IMR-90 (cell line): ENCODE measurements around the gene SLC22A5. TPM values are rescaled to one million over a fixed set of nuclear protein-coding genes. Genes with fewer than 3 reads are reported as not detected.

Source experiments
- ATAC-seq: fragments of 200-7000 bp; cut with Tn5 transposase; 2 replicates; pipeline ENCODE4 v1.9.1; 2020; ENCODE audit warnings: low read depth, mild to moderate bottlenecking, moderate library complexity
- BruUV-seq: library from RNA; stranded (reverse); fragments of 400-500 nt; replicated peaks from 2 replicates; lab custom pipeline; 2021; lab: Mats Ljungman, UMichigan
- CTCF ChIA-PET: fragments of 300-600 bp; formaldehyde crosslinking; extraction: SDS; loops from one replicate; lab custom pipeline; 2021; ENCODE audit warnings: antibody characterized with exemption; lab: Yijun Ruan, JAX
- POLR2A ChIA-PET: fragments of 300-600 bp; sonication (Branson Sonifier 250); formaldehyde crosslinking; loops from one replicate; lab custom pipeline; 2022; ENCODE audit warnings: antibody characterized with exemption; ENCODE audit not compliant: unreplicated experiment; lab: Charles Lee
- DNase-seq: peaks from one replicate; pipeline ENCODE4 v3.0.0; 2013
- H2AFZ ChIP-seq: replicated peaks from 2 replicates; pipeline ENCODE3; 2013; ENCODE audit warnings: low read length, mild to moderate bottlenecking; ENCODE audit not compliant: poor library complexity
- H2AK5ac ChIP-seq: 2 replicates; pipeline ENCODE4 v1.6.1; 2013; ENCODE audit warnings: low read depth, low read length, inconsistent platforms
- H2AK9ac ChIP-seq: replicated peaks from 2 replicates; pipeline ENCODE3; 2013; ENCODE audit warnings: mild to moderate bottlenecking, low read depth, low read length, moderate library complexity; ENCODE audit not compliant: poor library complexity
- H2BK120ac ChIP-seq: 2 replicates; pipeline ENCODE4 v1.6.1; 2013; ENCODE audit warnings: low read depth, low read length, inconsistent platforms
- H2BK15ac ChIP-seq: 3 replicates; pipeline ENCODE4 v1.6.1; 2013; ENCODE audit warnings: low read depth, low read length, inconsistent platforms
- H2BK20ac ChIP-seq: 2 replicates; pipeline ENCODE4 v1.6.1; 2013; ENCODE audit warnings: low read depth, mild to moderate bottlenecking, inconsistent platforms, low read length, moderate library complexity
- H2BK5ac ChIP-seq: 2 replicates; pipeline ENCODE4 v1.6.1; 2013; ENCODE audit warnings: mild to moderate bottlenecking, low read depth, low read length, inconsistent platforms; ENCODE audit not compliant: poor library complexity, severe bottlenecking
- H3K14ac ChIP-seq: replicated peaks from 2 replicates; pipeline ENCODE4 v1.6.1; 2013; ENCODE audit warnings: low read depth, low read length, inconsistent platforms
- H3K18ac ChIP-seq: 2 replicates; pipeline ENCODE4 v1.6.1; 2013; ENCODE audit warnings: low read depth, low read length, control low read depth
- H3K23ac ChIP-seq: 2 replicates; pipeline ENCODE4 v1.6.1; 2013; ENCODE audit warnings: low read depth, low read length, inconsistent platforms
- H3K27ac ChIP-seq: 2 replicates; pipeline ENCODE4 v1.5.1; 2013; ENCODE audit warnings: mild to moderate bottlenecking, control low read depth, low read length; ENCODE audit not compliant: insufficient read depth
- H3K27me3 ChIP-seq: 2 replicates; pipeline ENCODE4 v1.6.1; 2013; ENCODE audit warnings: low read length; ENCODE audit not compliant: control insufficient read depth, insufficient read depth
- H3K36me3 ChIP-seq: 2 replicates; pipeline ENCODE4 v1.6.1; 2013; ENCODE audit warnings: low read length, mixed read lengths; ENCODE audit not compliant: control insufficient read depth, insufficient read depth
- H3K4ac ChIP-seq: 2 replicates; pipeline ENCODE4 v1.6.1; 2013; ENCODE audit warnings: low read depth, low read length, inconsistent platforms
- H3K4me1 ChIP-seq: 2 replicates; pipeline ENCODE4 v1.6.1; 2013; ENCODE audit warnings: low read length, mixed read lengths; ENCODE audit not compliant: control insufficient read depth, insufficient read depth
- H3K4me2 ChIP-seq: 2 replicates; pipeline ENCODE4 v1.6.1; 2013; ENCODE audit warnings: low read depth, mild to moderate bottlenecking, control low read depth, low read length, moderate library complexity
- H3K4me3 ChIP-seq: 2 replicates; pipeline ENCODE4 v1.5.1; 2013; ENCODE audit warnings: low read depth, mild to moderate bottlenecking, control low read depth, low read length, moderate library complexity; ENCODE audit not compliant: insufficient read depth
- H3K56ac ChIP-seq: 2 replicates; pipeline ENCODE4 v1.6.1; 2013; ENCODE audit warnings: low read length, inconsistent platforms; ENCODE audit not compliant: insufficient read depth; ENCODE audit errors: extremely low read depth
- H3K79me1 ChIP-seq, 2 experiments: 2 replicates each; pipeline ENCODE4 v1.6.1; 2013; ENCODE audit warnings: low read length in 2 of 2, inconsistent platforms in 1 of 2, low read depth in 1 of 2
- H3K9ac ChIP-seq: 2 replicates; pipeline ENCODE4 v1.6.1; 2013; ENCODE audit warnings: low read depth, low read length, control low read depth
- H3K9me1 ChIP-seq: 2 replicates; pipeline ENCODE4 v1.6.1; 2013; ENCODE audit warnings: low read length, inconsistent platforms; ENCODE audit not compliant: insufficient read depth
- H3K9me3 ChIP-seq: 2 replicates; pipeline ENCODE4 v1.6.1; 2013; ENCODE audit warnings: low read length; ENCODE audit not compliant: control insufficient read depth, insufficient read depth
- H4K20me1 ChIP-seq: 2 replicates; pipeline ENCODE4 v1.6.1; 2013; ENCODE audit warnings: low read length, inconsistent platforms; ENCODE audit not compliant: insufficient read depth
- H4K5ac ChIP-seq: 2 replicates; pipeline ENCODE4 v1.6.1; 2013; ENCODE audit warnings: mild to moderate bottlenecking, low read depth, low read length, control low read depth
- H4K8ac ChIP-seq, 2 experiments: 2 replicates each; pipeline ENCODE4 v1.6.1; 2013; ENCODE audit warnings: low read depth in 2 of 2, low read length in 2 of 2, control low read depth in 1 of 2, inconsistent platforms in 1 of 2
- H4K91ac ChIP-seq: 2 replicates; pipeline ENCODE4 v1.6.1; 2013; ENCODE audit warnings: low read depth, low read length, inconsistent platforms; ENCODE audit not compliant: insufficient read depth
- BHLHE40 ChIP-seq: fragments of 150-350 bp; IDR thresholded peaks from 2 replicates; pipeline ENCODE4 v1.6.1; 2016; ENCODE audit warnings: mild to moderate bottlenecking, low read depth, low read length
- MXI1 ChIP-seq: IDR thresholded peaks from 2 replicates; pipeline ENCODE4 v1.6.1; 2012; ENCODE audit warnings: low read depth, mild to moderate bottlenecking, low read length, moderate library complexity, borderline replicate concordance
- RCOR1 ChIP-seq: IDR thresholded peaks from 2 replicates; pipeline ENCODE4 v1.6.1; 2012; ENCODE audit warnings: mild to moderate bottlenecking, low read length, improper control_type of control experiment; ENCODE audit not compliant: insufficient replicate concordance
- dilution Hi-C: fragments of 300-500 bp; cut with HindIII; formaldehyde crosslinking; loops from one replicate; pipeline ENCODE4 v1.14.3; 2018; ENCODE audit warnings: low sequenced_read_pairs; ENCODE audit not compliant: unreplicated experiment
- in situ Hi-C: fragments of 300-500 bp; cut with MboI; formaldehyde crosslinking; loops from 3 replicates; pipeline ENCODE4 v1.14.3; 2019; ENCODE audit warnings: low sequenced_read_pairs, inconsistent platforms, mixed read lengths
- intact Hi-C: fragments of 100-400 bp; cut with micrococcal nuclease; formaldehyde crosslinking; loops from 2 replicates; pipeline ENCODE4 v1.10.0; 2022
- polyA plus RNA-seq, 3 experiments: library from polyadenylated mRNA; depleted of rRNA; stranded (reverse); fragments of >200 nt; gene quantifications; 2 replicates each; pipeline ENCODE4 v1.2.3, GENCODE V29; 2012; ENCODE audit warnings: low replicate concordance in 1 of 3
- total RNA-seq: library from RNA; depleted of rRNA; stranded (reverse); fragments of >200 nt; gene quantifications from 2 replicates; pipeline ENCODE4 v1.2.3, GENCODE V29; 2012
- TF ChIP-seq, protein P1 (sequence below): conservative IDR thresholded peaks from 2 replicates; pipeline ENCODE4 v1.5.1; 2012; ENCODE audit warnings: mild to moderate bottlenecking, low read depth, low read length, improper control_type of control experiment

The SLC22A5 gene
- total and polyA plus RNA-seq, 2 of the 4 experiments (the other 2 are of a cell fraction) = 6.1 to 7.1 TPM

DNA sequence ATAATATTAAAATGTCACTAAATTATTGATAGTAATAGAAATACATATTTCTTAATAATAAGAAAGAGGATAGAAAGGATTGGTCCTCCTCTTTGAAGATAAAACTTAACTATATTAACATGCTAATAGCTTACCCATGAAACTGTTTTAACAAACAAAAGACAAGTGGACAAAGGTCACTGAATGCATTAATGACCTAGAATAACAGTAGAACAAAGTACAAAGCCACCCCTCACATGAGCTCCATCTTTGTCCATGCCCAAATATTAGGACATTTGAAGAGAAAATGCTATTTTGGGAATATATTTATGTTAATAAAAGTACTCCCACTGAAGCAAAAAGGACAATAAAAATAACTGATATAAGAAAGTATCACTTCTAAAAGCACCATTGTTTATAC is 34.1 kb upstream of the SLC22A5 start:
- H4K8ac ChIP-seq = no peak overlapping the region
- no peak overlapping the region for H3K4me2 ChIP-seq
- H3K56ac ChIP-seq = no peak overlapping the region
- no peak overlapping the region for H3K23ac ChIP-seq
- TF ChIP-seq RCOR1 (no peak), MXI1 (no peak), BHLHE40 (no peak)
- TF ChIP-seq, protein P1, sequence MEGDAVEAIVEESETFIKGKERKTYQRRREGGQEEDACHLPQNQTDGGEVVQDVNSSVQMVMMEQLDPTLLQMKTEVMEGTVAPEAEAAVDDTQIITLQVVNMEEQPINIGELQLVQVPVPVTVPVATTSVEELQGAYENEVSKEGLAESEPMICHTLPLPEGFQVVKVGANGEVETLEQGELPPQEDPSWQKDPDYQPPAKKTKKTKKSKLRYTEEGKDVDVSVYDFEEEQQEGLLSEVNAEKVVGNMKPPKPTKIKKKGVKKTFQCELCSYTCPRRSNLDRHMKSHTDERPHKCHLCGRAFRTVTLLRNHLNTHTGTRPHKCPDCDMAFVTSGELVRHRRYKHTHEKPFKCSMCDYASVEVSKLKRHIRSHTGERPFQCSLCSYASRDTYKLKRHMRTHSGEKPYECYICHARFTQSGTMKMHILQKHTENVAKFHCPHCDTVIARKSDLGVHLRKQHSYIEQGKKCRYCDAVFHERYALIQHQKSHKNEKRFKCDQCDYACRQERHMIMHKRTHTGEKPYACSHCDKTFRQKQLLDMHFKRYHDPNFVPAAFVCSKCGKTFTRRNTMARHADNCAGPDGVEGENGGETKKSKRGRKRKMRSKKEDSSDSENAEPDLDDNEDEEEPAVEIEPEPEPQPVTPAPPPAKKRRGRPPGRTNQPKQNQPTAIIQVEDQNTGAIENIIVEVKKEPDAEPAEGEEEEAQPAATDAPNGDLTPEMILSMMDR = no peak
- H3K27ac ChIP-seq = no peak overlapping the region
- no peak for DNase-seq
- H2BK15ac ChIP-seq = no peak overlapping the region
- POLR2A ChIA-PET = no interaction called here
- in situ Hi-C loops = no loop called here
- no peak overlapping the region for H2AFZ ChIP-seq
- H2BK20ac ChIP-seq = no peak overlapping the region
- ATAC-seq = no peak
- H2BK120ac ChIP-seq = no peak overlapping the region
- H3K9ac ChIP-seq = no peak overlapping the region
- 0 out of 2 replicates have a peak, but pooled peaks cover 2% of the 10 kb centered on the region for H3K4me1 ChIP-seq
- no peak overlapping the region for H2AK9ac ChIP-seq
- no peak overlapping the region for H3K4ac ChIP-seq
- no peak overlapping the region for H2BK5ac ChIP-seq
- dilution Hi-C loops = no loop called here
- H4K5ac ChIP-seq = no peak overlapping the region
- H3K4me3 ChIP-seq = no peak overlapping the region
- no peak overlapping the region for H2AK5ac ChIP-seq
- H3K18ac ChIP-seq = no peak overlapping the region
- H3K9me3 ChIP-seq = no peaks in the 10 kb centered on the region
- intact Hi-C loops = no loop called here
- H3K36me3 ChIP-seq = peaks cover 4% of the 10 kb centered on the region; the same call in 1 of the 2 replicates
- no peaks in the 10 kb centered on the region for H3K27me3 ChIP-seq
- CTCF ChIA-PET = no interaction called here
- no peaks in the 10 kb centered on the region for H4K20me1 ChIP-seq
- no peaks in the 10 kb centered on the region for H3K79me1 ChIP-seq
- H3K14ac ChIP-seq = no peak overlapping the region
- no peak overlapping the region for H4K91ac ChIP-seq
- no peaks in the 10 kb centered on the region for H3K9me1 ChIP-seq
- BruUV-seq = no TSS peak
